GM23338 (cell line): ENCODE measurements around the gene TMEM94. TPM values are rescaled to one million over a fixed set of nuclear protein-coding genes. Genes with fewer than 3 reads are reported as not detected.

Experiments used
- ATAC-seq: fragments of 200-7000 bp; cut with Tn5 transposase; 3 replicates; pipeline ENCODE4 v1.9.1; 2020
- DNase-seq: peaks from one replicate; pipeline ENCODE4 v3.0.0-alpha.2; 2015; ENCODE audit warnings: low spot score
- H2AFZ ChIP-seq: fragments of 200-600 bp; sonication (generic); 2 replicates; pipeline ENCODE4 v1.8.0; 2016; ENCODE audit warnings: antibody characterized with exemption, mild to moderate bottlenecking, moderate library complexity
- H3F3A ChIP-seq: fragments of 200-600 bp; sonication (generic); replicated peaks from 2 replicates; pipeline ENCODE4 v1.8.0; 2017; ENCODE audit warnings: antibody characterized with exemption, mixed run types, low read depth
- H3K27ac ChIP-seq: fragments of 200-600 bp; sonication (generic); 2 replicates; pipeline ENCODE4 v1.6.1; 2016; ENCODE audit warnings: low read depth
- H3K27me3 ChIP-seq: fragments of 200-600 bp; sonication (generic); 2 replicates; pipeline ENCODE4 v1.8.0; 2016; ENCODE audit warnings: mild to moderate bottlenecking, mixed run types, moderate library complexity; ENCODE audit not compliant: insufficient read depth
- H3K36me3 ChIP-seq: fragments of 200-600 bp; sonication (generic); 2 replicates; pipeline ENCODE4 v1.8.0; 2016; ENCODE audit warnings: mild to moderate bottlenecking; ENCODE audit not compliant: insufficient read depth
- H3K4me1 ChIP-seq: fragments of 200-600 bp; sonication (generic); 2 replicates; pipeline ENCODE4 v1.8.0; 2016; ENCODE audit warnings: mild to moderate bottlenecking, moderate library complexity; ENCODE audit not compliant: insufficient read depth
- H3K4me2 ChIP-seq: fragments of 200-600 bp; sonication (generic); 2 replicates; pipeline ENCODE4 v1.7.1; 2017; ENCODE audit warnings: mixed run types
- H3K4me3 ChIP-seq: fragments of 200-600 bp; sonication (generic); 2 replicates; pipeline ENCODE4 v1.6.1; 2016; ENCODE audit warnings: mixed run types
- H3K79me2 ChIP-seq: fragments of 200-600 bp; sonication (generic); replicated peaks from 2 replicates; pipeline ENCODE4 v1.8.0; 2017; ENCODE audit warnings: mild to moderate bottlenecking; ENCODE audit not compliant: insufficient read depth
- H3K9me2 ChIP-seq: fragments of 200-600 bp; sonication (generic); 2 replicates; pipeline ENCODE4 v1.8.0; 2017; ENCODE audit not compliant: insufficient read depth
- H4K20me1 ChIP-seq: fragments of 200-600 bp; sonication (generic); replicated peaks from 2 replicates; pipeline ENCODE4 v1.8.0; 2017; ENCODE audit warnings: mild to moderate bottlenecking; ENCODE audit not compliant: insufficient read depth
- H3K27ac Mint-ChIP-seq: 2 replicates; pipeline ENCODE4 v1.8.0; 2020; ENCODE audit warnings: inconsistent platforms, mild to moderate bottlenecking, moderate library complexity, mixed read lengths
- H3K27me3 Mint-ChIP-seq: 3 replicates; pipeline ENCODE4 v1.8.0; 2022; ENCODE audit warnings: low read depth, mild to moderate bottlenecking, moderate library complexity, mixed read lengths, inconsistent platforms; ENCODE audit not compliant: insufficient read depth, poor library complexity
- H3K36me3 Mint-ChIP-seq: 3 replicates; pipeline ENCODE4 v1.8.0; 2021; ENCODE audit warnings: low read depth, mild to moderate bottlenecking, inconsistent platforms, moderate library complexity, mixed read lengths
- H3K4me1 Mint-ChIP-seq: 3 replicates; pipeline ENCODE4 v1.8.0; 2020; ENCODE audit warnings: mild to moderate bottlenecking, inconsistent platforms, mixed read lengths
- H3K4me3 Mint-ChIP-seq: 3 replicates; pipeline ENCODE4 v1.8.0; 2021; ENCODE audit warnings: moderate library complexity, mild to moderate bottlenecking, inconsistent platforms, mixed read lengths
- H3K9me3 Mint-ChIP-seq: 3 replicates; pipeline ENCODE4 v1.8.0; 2020; ENCODE audit warnings: moderate library complexity, mild to moderate bottlenecking, inconsistent platforms, mixed read lengths
- CREB1 ChIP-seq: fragments of 250-450 bp; sonication (Bioruptor Pico); IDR thresholded peaks from 2 replicates; pipeline ENCODE4 v1.5.0; 2020; ENCODE audit warnings: low read depth, mild to moderate bottlenecking, moderate library complexity
- CTCF ChIP-seq, 2 experiments: fragments of 200-600 bp in 1 of 2; sonication (generic) in 1 of 2; conservative IDR thresholded peaks; 2 replicates each; pipeline versions ENCODE4 v1.5.1 to v1.6.1; 2016 to 2017; ENCODE audit warnings: antibody characterized with exemption in 2 of 2, low read depth in 2 of 2, mild to moderate bottlenecking in 2 of 2, moderate library complexity in 1 of 2
- ETS1 ChIP-seq: IDR thresholded peaks from 2 replicates; pipeline ENCODE4 v1.6.1; 2016; ENCODE audit warnings: antibody characterized with exemption
- EZH2 ChIP-seq: fragments of 200-600 bp; sonication (generic); IDR thresholded peaks from one replicate; pipeline ENCODE4 v1.8.0; 2017; ENCODE audit warnings: antibody characterized with exemption, mild to moderate bottlenecking, low read depth; ENCODE audit not compliant: unreplicated experiment
- EZH2phosphoT487 ChIP-seq: fragments of 200-600 bp; sonication (generic); IDR thresholded peaks from one replicate; pipeline ENCODE4 v1.8.1; 2018; ENCODE audit warnings: antibody characterized with exemption; ENCODE audit not compliant: unreplicated experiment
- JUNB ChIP-seq: IDR thresholded peaks from one replicate; pipeline ENCODE4 v1.6.1; 2016; ENCODE audit warnings: antibody characterized with exemption; ENCODE audit not compliant: unreplicated experiment
- NANOG ChIP-seq: IDR thresholded peaks from 2 replicates; pipeline ENCODE4 v1.6.1; 2016; ENCODE audit warnings: antibody characterized with exemption, borderline replicate concordance
- POLR2AphosphoS5 ChIP-seq: IDR thresholded peaks from 2 replicates; pipeline ENCODE4 v1.6.1; 2016; ENCODE audit warnings: antibody characterized with exemption, low read depth
- REST ChIP-seq: IDR thresholded peaks from one replicate; pipeline ENCODE4 v1.6.1; 2018; ENCODE audit warnings: antibody characterized with exemption; ENCODE audit not compliant: unreplicated experiment
- STAT1 ChIP-seq: IDR thresholded peaks from one replicate; pipeline ENCODE4 v1.6.1; 2016; ENCODE audit warnings: antibody characterized with exemption; ENCODE audit not compliant: unreplicated experiment
- ZNF114 ChIP-seq: fragments of 250-450 bp; sonication (Bioruptor Pico); IDR thresholded peaks from 2 replicates; pipeline ENCODE4 v1.5.0; 2020; ENCODE audit warnings: mild to moderate bottlenecking, moderate library complexity
- ZNF331 ChIP-seq: fragments of 250-450 bp; sonication (Bioruptor Pico); IDR thresholded peaks from 2 replicates; pipeline ENCODE4 v1.5.0; 2020; ENCODE audit warnings: low read depth, mild to moderate bottlenecking, moderate library complexity
- ZNF462 ChIP-seq: fragments of 250-450 bp; sonication (Bioruptor Pico); IDR thresholded peaks from 2 replicates; pipeline ENCODE4 v1.5.0; 2020; ENCODE audit warnings: mild to moderate bottlenecking, moderate library complexity
- polyA plus RNA-seq: library from polyadenylated mRNA; unstranded; fragments of >200 nt; fragmentation: Nextera tagmentation; extraction: Ambion mirVana; gene quantifications from 2 replicates; pipeline ENCODE4 v1.2.1, GENCODE V29; 2016
- total RNA-seq: library from RNA; depleted of rRNA; stranded (reverse); fragments of >200 nt; shearing (Covaris generic); gene quantifications from 2 replicates; pipeline ENCODE4 v1.2.3, GENCODE V29; 2014

TMEM94 gene
- total and polyA plus RNA-seq, 2 experiments from 2014 or later = 24.0 to 66.0 TPM

GRCh38 chr17:75548813-75549212, 92.4 kb downstream of the TMEM94 start:
- peaks cover 7% of the 10 kb centered on the region; the same call in 1 of the 2 replicates for H3K4me1 ChIP-seq
- Mint-ChIP-seq H3K27ac (no peak overlapping the region), H3K36me3 (no peaks in the 10 kb centered on the region; the same call in 2 of the 3 replicates), H3K4me1 (peaks cover 39% of the 10 kb centered on the region), H3K4me3 (peak overlapping the region; percentile 78; the same call in 1 of the 3 replicates), H3K9me3 (no peaks in the 10 kb centered on the region), H3K27me3 (peaks cover 6% of the 10 kb centered on the region)
- peak overlapping the region; percentile 86 for H3K4me2 ChIP-seq
- no peak for ATAC-seq
- no peaks in the 10 kb centered on the region for H3K79me2 ChIP-seq
- DNase-seq = no peak
- no peaks in the 10 kb centered on the region for H3K27me3 ChIP-seq
- H2AFZ ChIP-seq = no peak overlapping the region
- no peak overlapping the region for H3K4me3 ChIP-seq
- no peaks in the 10 kb centered on the region for H3K9me2 ChIP-seq
- peaks cover 3% of the 10 kb centered on the region; the same call in 1 of the 2 replicates for H4K20me1 ChIP-seq
- no peak for TF ChIP-seq EZH2phosphoT487
- no peak for TF ChIP-seq ZNF331 (CRISPR knock-in tag)
- no peak for TF ChIP-seq NANOG
- TF ChIP-seq ZNF462 = no peak
- TF ChIP-seq POLR2AphosphoS5 = no peak
- TF ChIP-seq EZH2 = no peak
- TF ChIP-seq ZNF114 (CRISPR knock-in tag) = no peak
- no peak for TF ChIP-seq STAT1
- no peak for TF ChIP-seq CREB1 (CRISPR knock-in tag)
- TF ChIP-seq CTCF (conservative IDR thresholded peaks at IDR 0.05; ENCODE audit: low read depth in 2 of 2) = no peak
- TF ChIP-seq REST = no peak
- TF ChIP-seq JUNB = no peak
- TF ChIP-seq ETS1 = no peak
- no peaks in the 10 kb centered on the region for H3K36me3 ChIP-seq
- H3K27ac ChIP-seq = no peak overlapping the region
- 0 out of 2 replicates have a peak, but pooled peaks cover 7% of the 10 kb centered on the region for H3F3A ChIP-seq
